SK-N-SH (cell line): ENCODE results near the gene PCDHGA5. TPM values are rescaled to one million over a fixed set of nuclear protein-coding genes. Genes with fewer than 3 reads are reported as not detected.
"Not testable (repeated sequence)": the region's sequence is repeated elsewhere in the genome, so short reads cannot be mapped to it uniquely, and the experiment has no call there.

Experiments
- CTCF ChIA-PET: fragments of 300-600, 350-600 bp; formaldehyde crosslinking; extraction: SDS; loops from one replicate; lab custom pipeline; 2021; lab: Yijun Ruan, JAX
- POLR2A ChIA-PET: fragments of 350-600 bp; sonication (Branson Sonifier 250); formaldehyde crosslinking; extraction: SDS; loops from one replicate; lab custom pipeline; 2020; ENCODE audit warnings: antibody characterized with exemption, inconsistent platforms; lab: Yijun Ruan, JAX
- DNase-seq: peaks from one replicate; pipeline ENCODE4 v3.0.0; 2012
- H2AFZ ChIP-seq: fragments of 200-600 bp; sonication (generic); 2 replicates; pipeline ENCODE4 v1.8.1; 2016; ENCODE audit warnings: antibody characterized with exemption, mild to moderate bottlenecking, low read depth
- H3F3A ChIP-seq: fragments of 200-600 bp; sonication (generic); replicated peaks from 2 replicates; pipeline ENCODE3; 2016; ENCODE audit warnings: antibody characterized with exemption, mild to moderate bottlenecking; ENCODE audit not compliant: insufficient read depth
- H3K27ac ChIP-seq, 2 experiments: fragments of 200-500 bp in 1 of 2; fragments of 200-600 bp in 1 of 2; sonication (Bioruptor generic) in 1 of 2; sonication (generic), shearing (Covaris generic) in 1 of 2; 2 replicates each; pipeline versions ENCODE4 v1.5.1 to v1.6.1; 2014 to 2016; ENCODE audit warnings: low read depth in 2 of 2, inconsistent platforms in 1 of 2, low read length in 1 of 2, mild to moderate bottlenecking in 1 of 2, mixed read lengths in 1 of 2
- H3K27me3 ChIP-seq: fragments of 200-600 bp; sonication (generic), shearing (Covaris generic); 2 replicates; pipeline ENCODE4 v1.6.1; 2016; ENCODE audit warnings: mixed run types; ENCODE audit not compliant: insufficient read depth
- H3K36me3 ChIP-seq, 2 experiments: fragments of 200-500 bp in 1 of 2; fragments of 200-600 bp in 1 of 2; sonication (Bioruptor generic) in 1 of 2; sonication (generic) in 1 of 2; replicated peaks in 1 of 2; 2 replicates each; pipeline versions ENCODE3 to v1.5.1; 2014 to 2016; ENCODE audit warnings: low read length in 1 of 2, mild to moderate bottlenecking in 1 of 2; ENCODE audit not compliant: insufficient read depth in 2 of 2, control insufficient read depth in 1 of 2
- H3K4me1 ChIP-seq, 2 experiments: fragments of 200-500 bp in 1 of 2; fragments of 200-600 bp in 1 of 2; sonication (Bioruptor generic) in 1 of 2; sonication (generic), shearing (Covaris generic) in 1 of 2; 2 replicates each; pipeline versions ENCODE4 v1.5.1 to v1.6.1; 2014 to 2016; ENCODE audit warnings: low read depth in 1 of 2, low read length in 1 of 2, mixed run types in 1 of 2; ENCODE audit not compliant: insufficient read depth in 2 of 2, control insufficient read depth in 1 of 2
- H3K4me2 ChIP-seq: fragments of 200-600 bp; sonication (generic), shearing (Covaris generic); 2 replicates; pipeline ENCODE4 v1.6.1; 2017; ENCODE audit warnings: mixed run types
- H3K4me3 ChIP-seq, 2 experiments: fragments of 200-500 bp in 1 of 2; fragments of 200-600 bp in 1 of 2; sonication (Bioruptor generic) in 1 of 2; sonication (generic), shearing (Covaris generic) in 1 of 2; 2 replicates each; pipeline versions ENCODE4 v1.5.1 to v1.8.1; 2014 to 2016; ENCODE audit warnings: low read depth in 2 of 2, inconsistent platforms in 1 of 2, low read length in 1 of 2, mild to moderate bottlenecking in 1 of 2, mixed read lengths in 1 of 2, moderate library complexity in 1 of 2
- H3K79me2 ChIP-seq: fragments of 200-600 bp; sonication (generic); 2 replicates; pipeline ENCODE4 v1.8.1; 2017; ENCODE audit warnings: mild to moderate bottlenecking; ENCODE audit not compliant: insufficient read depth
- H3K9ac ChIP-seq: fragments of 200-600 bp; sonication (generic); 2 replicates; pipeline ENCODE4 v1.6.1; 2017; ENCODE audit warnings: mixed run types
- H3K9me2 ChIP-seq: fragments of 200-600 bp; sonication (generic); 2 replicates; pipeline ENCODE4 v1.6.1; 2017; ENCODE audit warnings: mixed run types
- H3K9me3 ChIP-seq: fragments of 200-600 bp; sonication (generic); 2 replicates; pipeline ENCODE4 v1.6.1; 2017; ENCODE audit warnings: mixed run types, mild to moderate bottlenecking, moderate library complexity
- H4K20me1 ChIP-seq: fragments of 200-600 bp; sonication (generic); 2 replicates; pipeline ENCODE4 v1.6.1; 2017; ENCODE audit warnings: mild to moderate bottlenecking, mixed run types; ENCODE audit not compliant: insufficient read depth
- FOSL2 ChIP-seq: IDR thresholded peaks from 2 replicates; pipeline ENCODE4 v1.4.0; 2012; ENCODE audit warnings: low read depth, mild to moderate bottlenecking, moderate library complexity, borderline replicate concordance
- FOXM1 ChIP-seq: IDR thresholded peaks from 2 replicates; pipeline ENCODE4 v1.4.0; 2012; ENCODE audit warnings: low read depth, mild to moderate bottlenecking
- POLR2AphosphoS5 ChIP-seq: IDR thresholded peaks from 2 replicates; pipeline ENCODE4 v1.6.1; 2012; ENCODE audit warnings: low read depth, low read length
- RAD21 ChIP-seq: IDR thresholded peaks from 2 replicates; pipeline ENCODE4 v1.6.1; 2012; ENCODE audit warnings: mild to moderate bottlenecking, low read length
- RCOR1 ChIP-seq: fragments of 150-350 bp; IDR thresholded peaks from 2 replicates; pipeline ENCODE4 v1.6.1; 2017; ENCODE audit warnings: antibody characterized with exemption, low read length
- SMC3 ChIP-seq: IDR thresholded peaks from 2 replicates; pipeline ENCODE4 v1.6.1; 2012; ENCODE audit warnings: low read depth, low read length, improper control_type of control experiment
- WGBS: methylation state at CpG from one replicate; pipeline ENCODE4 v1.1.6; 2017; ENCODE audit warnings: low lambda C conversion rate; 5-methylcytosine and 5-hydroxymethylcytosine counted together
- polyA plus RNA-seq, 3 experiments: library from polyadenylated mRNA; depleted of rRNA; stranded (reverse); fragments of >200 nt; gene quantifications; 2 replicates each; pipeline ENCODE4 v1.2.3, GENCODE V29; 2012
- TF ChIP-seq, protein P1 (sequence below): fragments of 200-600 bp; sonication (generic); IDR thresholded peaks from 2 replicates; pipeline ENCODE4 v1.6.1; 2017; ENCODE audit warnings: antibody characterized with exemption, mild to moderate bottlenecking, moderate library complexity
- TF ChIP-seq, protein P2 (sequence below): IDR thresholded peaks from 2 replicates; pipeline ENCODE4 v1.4.0; 2012; ENCODE audit warnings: low read depth, borderline replicate concordance
- TF ChIP-seq, protein P3 (sequence below): IDR thresholded peaks from 2 replicates; pipeline ENCODE4 v1.4.0; 2012; ENCODE audit warnings: low read depth, borderline replicate concordance

PCDHGA5 gene
- polyA plus RNA-seq, 1 of the 3 experiments (the other 2 are of a cell fraction) = 0.71 TPM

DNA sequence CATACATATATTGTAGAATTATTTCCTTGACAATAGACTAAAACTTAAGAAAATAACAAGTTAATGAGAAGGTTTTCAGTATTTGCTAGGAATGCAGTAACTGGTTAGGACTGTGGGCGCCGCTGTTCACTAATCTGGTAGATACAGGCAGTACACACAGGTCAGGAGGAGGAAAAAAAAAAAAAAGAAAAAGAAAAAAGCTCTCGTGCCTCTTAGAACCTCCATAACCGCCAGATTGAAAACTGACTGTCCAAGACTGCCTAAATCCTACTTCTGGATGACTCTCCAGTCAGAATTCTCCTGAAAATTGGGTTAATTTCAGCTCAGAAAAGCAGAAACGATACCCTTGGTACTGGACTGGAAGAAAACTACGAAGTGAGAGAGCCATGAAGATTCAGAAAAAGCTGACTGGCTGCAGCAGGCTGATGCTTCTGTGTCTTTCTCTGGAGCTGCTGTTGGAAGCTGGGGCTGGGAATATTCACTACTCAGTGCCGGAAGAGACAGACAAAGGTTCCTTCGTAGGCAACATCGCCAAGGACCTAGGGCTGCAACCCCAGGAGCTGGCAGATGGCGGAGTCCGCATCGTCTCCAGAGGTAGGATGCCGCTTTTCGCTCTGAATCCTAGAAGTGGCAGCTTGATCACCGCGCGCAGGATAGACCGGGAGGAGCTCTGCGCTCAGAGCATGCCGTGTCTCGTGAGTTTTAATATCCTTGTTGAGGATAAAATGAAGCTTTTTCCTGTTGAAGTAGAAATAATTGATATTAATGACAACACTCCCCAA is 33.5 kb upstream of the PCDHGA5 start, which contains the start of gene PCDHGA1:
PCDHGA1 (plus strand) TSS at position 216 of the 782 bp plus-strand sequence.
- ChIA-PET POLR2A (no interaction called here), CTCF (interaction anchor here (1.0 to 4.0 kb wide), 9 partner anchors 8 to 234 kb away, joined by 3 to 24 read pairs (median 6); partner anchors contain the start of genes PCDHB14, PCDHGA2, PCDHGA3 and TAF7)
- Histone ChIP-seq H3F3A (no peaks in the 10 kb centered on the region), H3K9ac (no peak within 1 kb of the TSS), H3K4me1 (no peaks in the 10 kb centered on the region; a peak in 1 of 4 replicates), H3K9me3 (peaks cover 8% of the 10 kb centered on the region), H3K4me2 (0 out of 2 replicates have a peak within 1 kb of the TSS, but pooled peaks have one; percentile 42), H2AFZ (no peak within 1 kb of the TSS), H4K20me1 (no peaks in the 10 kb centered on the region), H3K27me3 (no peaks in the 10 kb centered on the region), H3K36me3 (peaks cover 0 to 3% of the 10 kb centered on the region in 2 experiments), H3K79me2 (no peaks in the 10 kb centered on the region), H3K27ac (no peak within 1 kb of the TSS), H3K4me3 (peak within 1 kb of the TSS in 1 of 2 experiments; percentile 14; a peak in 2 of 4 replicates), H3K9me2 (no peaks in the 10 kb centered on the region)
- TF ChIP-seq FOXM1 = no peak
- TF ChIP-seq FOSL2 = no peak
- TF ChIP-seq POLR2AphosphoS5 = no peak
- TF ChIP-seq, protein P1, sequence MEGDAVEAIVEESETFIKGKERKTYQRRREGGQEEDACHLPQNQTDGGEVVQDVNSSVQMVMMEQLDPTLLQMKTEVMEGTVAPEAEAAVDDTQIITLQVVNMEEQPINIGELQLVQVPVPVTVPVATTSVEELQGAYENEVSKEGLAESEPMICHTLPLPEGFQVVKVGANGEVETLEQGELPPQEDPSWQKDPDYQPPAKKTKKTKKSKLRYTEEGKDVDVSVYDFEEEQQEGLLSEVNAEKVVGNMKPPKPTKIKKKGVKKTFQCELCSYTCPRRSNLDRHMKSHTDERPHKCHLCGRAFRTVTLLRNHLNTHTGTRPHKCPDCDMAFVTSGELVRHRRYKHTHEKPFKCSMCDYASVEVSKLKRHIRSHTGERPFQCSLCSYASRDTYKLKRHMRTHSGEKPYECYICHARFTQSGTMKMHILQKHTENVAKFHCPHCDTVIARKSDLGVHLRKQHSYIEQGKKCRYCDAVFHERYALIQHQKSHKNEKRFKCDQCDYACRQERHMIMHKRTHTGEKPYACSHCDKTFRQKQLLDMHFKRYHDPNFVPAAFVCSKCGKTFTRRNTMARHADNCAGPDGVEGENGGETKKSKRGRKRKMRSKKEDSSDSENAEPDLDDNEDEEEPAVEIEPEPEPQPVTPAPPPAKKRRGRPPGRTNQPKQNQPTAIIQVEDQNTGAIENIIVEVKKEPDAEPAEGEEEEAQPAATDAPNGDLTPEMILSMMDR = peak; percentile 49
- TF ChIP-seq RAD21 = peak; percentile 39; the same call in 1 of the 2 replicates
- TF ChIP-seq, protein P2, sequence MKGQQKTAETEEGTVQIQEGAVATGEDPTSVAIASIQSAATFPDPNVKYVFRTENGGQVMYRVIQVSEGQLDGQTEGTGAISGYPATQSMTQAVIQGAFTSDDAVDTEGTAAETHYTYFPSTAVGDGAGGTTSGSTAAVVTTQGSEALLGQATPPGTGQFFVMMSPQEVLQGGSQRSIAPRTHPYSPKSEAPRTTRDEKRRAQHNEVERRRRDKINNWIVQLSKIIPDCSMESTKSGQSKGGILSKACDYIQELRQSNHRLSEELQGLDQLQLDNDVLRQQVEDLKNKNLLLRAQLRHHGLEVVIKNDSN = no peak
- TF ChIP-seq, protein P3, sequence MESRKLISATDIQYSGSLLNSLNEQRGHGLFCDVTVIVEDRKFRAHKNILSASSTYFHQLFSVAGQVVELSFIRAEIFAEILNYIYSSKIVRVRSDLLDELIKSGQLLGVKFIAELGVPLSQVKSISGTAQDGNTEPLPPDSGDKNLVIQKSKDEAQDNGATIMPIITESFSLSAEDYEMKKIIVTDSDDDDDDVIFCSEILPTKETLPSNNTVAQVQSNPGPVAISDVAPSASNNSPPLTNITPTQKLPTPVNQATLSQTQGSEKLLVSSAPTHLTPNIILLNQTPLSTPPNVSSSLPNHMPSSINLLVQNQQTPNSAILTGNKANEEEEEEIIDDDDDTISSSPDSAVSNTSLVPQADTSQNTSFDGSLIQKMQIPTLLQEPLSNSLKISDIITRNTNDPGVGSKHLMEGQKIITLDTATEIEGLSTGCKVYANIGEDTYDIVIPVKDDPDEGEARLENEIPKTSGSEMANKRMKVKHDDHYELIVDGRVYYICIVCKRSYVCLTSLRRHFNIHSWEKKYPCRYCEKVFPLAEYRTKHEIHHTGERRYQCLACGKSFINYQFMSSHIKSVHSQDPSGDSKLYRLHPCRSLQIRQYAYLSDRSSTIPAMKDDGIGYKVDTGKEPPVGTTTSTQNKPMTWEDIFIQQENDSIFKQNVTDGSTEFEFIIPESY = no peak
- no peak for TF ChIP-seq SMC3
- TF ChIP-seq RCOR1 = no peak
- DNase-seq = peak; percentile 35
- WGBS = 44% methylated on average over 21 of the region's 21 CpGs

DNA sequence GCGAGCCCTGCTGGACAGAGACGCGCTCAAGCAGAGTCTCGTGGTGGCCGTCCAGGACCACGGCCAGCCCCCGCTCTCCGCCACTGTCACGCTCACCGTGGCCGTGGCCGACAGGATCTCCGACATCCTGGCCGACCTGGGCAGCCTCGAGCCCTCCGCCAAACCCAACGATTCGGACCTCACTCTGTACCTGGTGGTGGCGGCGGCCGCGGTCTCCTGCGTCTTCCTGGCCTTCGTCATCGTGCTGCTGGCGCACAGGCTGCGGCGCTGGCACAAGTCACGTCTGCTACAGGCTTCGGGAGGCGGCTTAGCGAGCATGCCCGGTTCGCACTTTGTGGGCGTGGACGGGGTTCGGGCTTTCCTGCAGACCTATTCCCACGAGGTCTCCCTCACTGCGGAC is 31.4 kb upstream of the PCDHGA5 start:
- DNase-seq, H3K27ac ChIP-seq, H3K79me2 ChIP-seq, H3K4me1 ChIP-seq, H3F3A ChIP-seq, H3K27me3 ChIP-seq, H3K9me2 ChIP-seq, H2AFZ ChIP-seq, H3K4me3 ChIP-seq, H3K36me3 ChIP-seq, H4K20me1 ChIP-seq, POLR2A ChIA-PET, CTCF ChIA-PET, H3K4me2 ChIP-seq, H3K9ac ChIP-seq: not testable (repeated sequence)
- peaks cover 14% of the 10 kb centered on the region for H3K9me3 ChIP-seq
- WGBS = 88% methylated on average over 25 of the region's 39 CpGs
